Measurements from ENCODE around the gene SEC14L2.

DNA sequence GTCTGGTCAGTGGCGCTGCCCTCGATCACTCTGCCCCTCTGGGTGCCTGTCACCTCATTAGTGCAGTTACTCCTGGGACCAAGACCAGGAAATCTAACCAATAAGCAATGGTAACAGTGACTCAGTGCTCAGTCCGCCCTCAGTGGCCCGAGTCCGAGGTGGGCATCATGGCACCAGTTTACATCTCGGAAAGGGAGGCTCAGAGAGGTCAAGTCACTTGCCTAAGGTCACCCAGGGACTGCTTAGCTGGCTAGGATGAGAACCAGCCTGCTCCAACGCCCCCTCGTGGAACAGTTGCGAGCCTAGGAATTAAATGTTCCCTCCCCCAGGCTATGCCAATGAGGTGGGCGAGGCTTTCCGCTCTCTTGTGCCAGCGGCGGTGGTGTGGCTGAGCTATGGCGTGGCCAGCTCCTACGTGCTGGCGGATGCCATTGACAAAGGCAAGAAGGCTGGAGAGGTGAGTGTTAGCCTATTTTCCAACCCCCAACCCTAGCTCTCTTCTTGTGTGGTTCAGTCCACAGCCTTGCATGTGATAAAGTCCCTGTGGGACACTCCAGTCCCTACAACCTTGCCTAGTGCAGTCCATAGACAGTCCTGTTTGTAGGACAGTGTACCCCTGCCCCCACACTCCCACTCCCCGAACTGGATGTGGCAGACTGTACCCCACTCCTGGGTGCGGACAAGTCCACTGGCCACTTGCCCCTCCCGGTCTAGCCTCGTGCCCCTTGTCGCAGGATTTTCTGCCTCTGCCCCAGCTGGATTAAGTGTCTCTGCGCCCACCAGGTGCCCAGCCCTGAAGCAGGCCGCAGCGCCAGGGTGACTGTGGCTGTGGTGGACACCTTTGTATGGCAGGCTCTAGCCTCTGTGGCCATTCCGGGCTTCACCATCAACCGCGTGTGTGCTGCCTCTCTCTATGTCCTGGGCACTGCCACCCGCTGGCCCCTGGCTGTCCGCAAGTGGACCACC, 29.9 kb downstream of the SEC14L2 start:
- TF ChIP-seq, protein P1, sequence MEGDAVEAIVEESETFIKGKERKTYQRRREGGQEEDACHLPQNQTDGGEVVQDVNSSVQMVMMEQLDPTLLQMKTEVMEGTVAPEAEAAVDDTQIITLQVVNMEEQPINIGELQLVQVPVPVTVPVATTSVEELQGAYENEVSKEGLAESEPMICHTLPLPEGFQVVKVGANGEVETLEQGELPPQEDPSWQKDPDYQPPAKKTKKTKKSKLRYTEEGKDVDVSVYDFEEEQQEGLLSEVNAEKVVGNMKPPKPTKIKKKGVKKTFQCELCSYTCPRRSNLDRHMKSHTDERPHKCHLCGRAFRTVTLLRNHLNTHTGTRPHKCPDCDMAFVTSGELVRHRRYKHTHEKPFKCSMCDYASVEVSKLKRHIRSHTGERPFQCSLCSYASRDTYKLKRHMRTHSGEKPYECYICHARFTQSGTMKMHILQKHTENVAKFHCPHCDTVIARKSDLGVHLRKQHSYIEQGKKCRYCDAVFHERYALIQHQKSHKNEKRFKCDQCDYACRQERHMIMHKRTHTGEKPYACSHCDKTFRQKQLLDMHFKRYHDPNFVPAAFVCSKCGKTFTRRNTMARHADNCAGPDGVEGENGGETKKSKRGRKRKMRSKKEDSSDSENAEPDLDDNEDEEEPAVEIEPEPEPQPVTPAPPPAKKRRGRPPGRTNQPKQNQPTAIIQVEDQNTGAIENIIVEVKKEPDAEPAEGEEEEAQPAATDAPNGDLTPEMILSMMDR (tag by site-specific recombination; IDR thresholded peaks at IDR 0.05): peak; percentile 23; the same call in 1 of the 2 replicates
- TF ChIP-seq, protein P2, sequence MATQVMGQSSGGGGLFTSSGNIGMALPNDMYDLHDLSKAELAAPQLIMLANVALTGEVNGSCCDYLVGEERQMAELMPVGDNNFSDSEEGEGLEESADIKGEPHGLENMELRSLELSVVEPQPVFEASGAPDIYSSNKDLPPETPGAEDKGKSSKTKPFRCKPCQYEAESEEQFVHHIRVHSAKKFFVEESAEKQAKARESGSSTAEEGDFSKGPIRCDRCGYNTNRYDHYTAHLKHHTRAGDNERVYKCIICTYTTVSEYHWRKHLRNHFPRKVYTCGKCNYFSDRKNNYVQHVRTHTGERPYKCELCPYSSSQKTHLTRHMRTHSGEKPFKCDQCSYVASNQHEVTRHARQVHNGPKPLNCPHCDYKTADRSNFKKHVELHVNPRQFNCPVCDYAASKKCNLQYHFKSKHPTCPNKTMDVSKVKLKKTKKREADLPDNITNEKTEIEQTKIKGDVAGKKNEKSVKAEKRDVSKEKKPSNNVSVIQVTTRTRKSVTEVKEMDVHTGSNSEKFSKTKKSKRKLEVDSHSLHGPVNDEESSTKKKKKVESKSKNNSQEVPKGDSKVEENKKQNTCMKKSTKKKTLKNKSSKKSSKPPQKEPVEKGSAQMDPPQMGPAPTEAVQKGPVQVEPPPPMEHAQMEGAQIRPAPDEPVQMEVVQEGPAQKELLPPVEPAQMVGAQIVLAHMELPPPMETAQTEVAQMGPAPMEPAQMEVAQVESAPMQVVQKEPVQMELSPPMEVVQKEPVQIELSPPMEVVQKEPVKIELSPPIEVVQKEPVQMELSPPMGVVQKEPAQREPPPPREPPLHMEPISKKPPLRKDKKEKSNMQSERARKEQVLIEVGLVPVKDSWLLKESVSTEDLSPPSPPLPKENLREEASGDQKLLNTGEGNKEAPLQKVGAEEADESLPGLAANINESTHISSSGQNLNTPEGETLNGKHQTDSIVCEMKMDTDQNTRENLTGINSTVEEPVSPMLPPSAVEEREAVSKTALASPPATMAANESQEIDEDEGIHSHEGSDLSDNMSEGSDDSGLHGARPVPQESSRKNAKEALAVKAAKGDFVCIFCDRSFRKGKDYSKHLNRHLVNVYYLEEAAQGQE (tag by site-specific recombination; IDR thresholded peaks at IDR 0.05): no peak
- TF ChIP-seq ZNF121 (tag by site-specific recombination; IDR thresholded peaks at IDR 0.05): no peak
- no peak for TF ChIP-seq ZNF24 (tag by site-specific recombination; IDR thresholded peaks at IDR 0.05)
- TF ChIP-seq, protein P3, sequence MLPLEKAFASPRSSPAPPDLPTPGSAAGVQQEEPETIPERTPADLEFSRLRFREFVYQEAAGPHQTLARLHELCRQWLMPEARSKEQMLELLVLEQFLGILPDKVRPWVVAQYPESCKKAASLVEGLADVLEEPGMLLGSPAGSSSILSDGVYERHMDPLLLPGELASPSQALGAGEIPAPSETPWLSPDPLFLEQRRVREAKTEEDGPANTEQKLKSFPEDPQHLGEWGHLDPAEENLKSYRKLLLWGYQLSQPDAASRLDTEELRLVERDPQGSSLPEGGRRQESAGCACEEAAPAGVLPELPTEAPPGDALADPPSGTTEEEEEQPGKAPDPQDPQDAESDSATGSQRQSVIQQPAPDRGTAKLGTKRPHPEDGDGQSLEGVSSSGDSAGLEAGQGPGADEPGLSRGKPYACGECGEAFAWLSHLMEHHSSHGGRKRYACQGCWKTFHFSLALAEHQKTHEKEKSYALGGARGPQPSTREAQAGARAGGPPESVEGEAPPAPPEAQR (tag by site-specific recombination; IDR thresholded peaks at IDR 0.05): no peak
- no peak for TF ChIP-seq YY1 (tag by site-specific recombination; IDR thresholded peaks at IDR 0.05)
- no peak for TF ChIP-seq ZNF274 (IDR thresholded peaks at IDR 0.05; ENCODE audit: low read length)
- TF ChIP-seq ZNF274 (tag by site-specific recombination; IDR thresholded peaks at IDR 0.05; ENCODE audit: borderline replicate concordance): no peak
- TF ChIP-seq SP7 (tag by site-specific recombination; IDR thresholded peaks at IDR 0.05): no peak; the same call in 1 of the 2 replicates
- TF ChIP-seq, protein P4, sequence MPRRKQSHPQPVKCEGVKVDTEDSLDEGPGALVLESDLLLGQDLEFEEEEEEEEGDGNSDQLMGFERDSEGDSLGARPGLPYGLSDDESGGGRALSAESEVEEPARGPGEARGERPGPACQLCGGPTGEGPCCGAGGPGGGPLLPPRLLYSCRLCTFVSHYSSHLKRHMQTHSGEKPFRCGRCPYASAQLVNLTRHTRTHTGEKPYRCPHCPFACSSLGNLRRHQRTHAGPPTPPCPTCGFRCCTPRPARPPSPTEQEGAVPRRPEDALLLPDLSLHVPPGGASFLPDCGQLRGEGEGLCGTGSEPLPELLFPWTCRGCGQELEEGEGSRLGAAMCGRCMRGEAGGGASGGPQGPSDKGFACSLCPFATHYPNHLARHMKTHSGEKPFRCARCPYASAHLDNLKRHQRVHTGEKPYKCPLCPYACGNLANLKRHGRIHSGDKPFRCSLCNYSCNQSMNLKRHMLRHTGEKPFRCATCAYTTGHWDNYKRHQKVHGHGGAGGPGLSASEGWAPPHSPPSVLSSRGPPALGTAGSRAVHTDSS (tag by site-specific recombination; IDR thresholded peaks at IDR 0.05): no peak
- TF ChIP-seq SALL2 (tag by site-specific recombination; IDR thresholded peaks at IDR 0.05; ENCODE audit: borderline replicate concordance): no peak
- TF ChIP-seq ZBTB21 (tag by site-specific recombination; IDR thresholded peaks at IDR 0.05): no peak
- TF ChIP-seq ZNF558 (tag by site-specific recombination; IDR thresholded peaks at IDR 0.05): no peak

Data from HEK293 (cell line).